Activated CD8-positive, alpha-beta memory T cell treated with anti-CD3 and anti-CD28 coated beads for 4 hours (primary cell): Measurements from ENCODE around the gene DISC1.
"Not testable (repeated sequence)": the region's sequence is repeated elsewhere in the genome, so short reads cannot be mapped to it uniquely, and the experiment has no call there.

Source experiments
- DNase-seq, 2 donors: peaks; one replicate each; pipeline ENCODE4 v3.0.0-alpha.2; 2020; ENCODE audit warnings: low read depth in 2 of 2

The DISC1 gene

DNA sequence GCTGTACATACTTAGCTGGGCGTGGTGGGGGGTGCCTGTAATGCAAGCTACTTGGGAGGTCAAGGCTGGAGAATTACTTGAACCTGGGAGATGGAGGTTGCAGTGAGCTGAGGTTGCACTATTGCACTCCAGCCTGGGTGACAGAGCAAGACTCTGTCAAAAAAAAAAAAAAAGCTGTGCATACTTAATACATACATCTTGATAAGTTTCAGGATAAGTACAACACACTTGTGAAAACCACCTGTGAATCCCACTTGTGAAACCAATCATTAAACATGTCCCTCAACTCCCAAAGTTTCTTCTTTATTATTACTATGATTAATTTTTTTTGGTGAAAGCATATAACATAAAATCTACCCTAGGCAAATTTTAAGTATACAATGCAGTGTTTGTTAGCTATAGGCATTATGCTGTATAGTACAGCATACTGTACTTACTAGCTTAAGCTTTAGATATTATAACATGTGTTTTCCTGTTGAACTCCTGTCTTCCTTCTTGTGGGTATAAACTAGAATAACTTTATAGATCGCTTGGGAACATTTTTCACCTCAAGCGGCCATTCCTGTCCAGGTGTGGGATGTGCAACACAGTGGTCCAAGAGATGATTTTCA, 41.4 kb downstream of the DISC1 start:
- no peak for DNase-seq

DNA sequence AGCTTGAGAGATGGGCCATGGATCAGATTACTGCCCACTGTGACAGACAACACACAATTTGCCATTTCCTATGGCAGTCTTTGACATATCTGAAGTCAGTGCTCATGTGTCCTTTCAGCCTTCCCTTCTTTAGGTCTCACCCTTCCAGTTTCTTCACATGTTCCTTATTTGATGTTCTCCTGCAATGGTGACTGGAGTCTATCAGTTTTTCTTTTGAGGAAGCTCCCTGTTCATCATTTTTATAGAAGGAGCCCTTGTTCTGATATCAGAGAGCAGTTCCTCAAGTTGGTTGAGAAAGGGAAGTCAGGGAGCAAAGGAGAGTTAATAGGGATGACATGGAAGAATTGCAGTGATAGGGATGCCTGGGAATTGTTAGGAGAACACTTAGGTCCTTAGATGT, 42.2 kb downstream of the DISC1 start:
- no peak for DNase-seq

DNA sequence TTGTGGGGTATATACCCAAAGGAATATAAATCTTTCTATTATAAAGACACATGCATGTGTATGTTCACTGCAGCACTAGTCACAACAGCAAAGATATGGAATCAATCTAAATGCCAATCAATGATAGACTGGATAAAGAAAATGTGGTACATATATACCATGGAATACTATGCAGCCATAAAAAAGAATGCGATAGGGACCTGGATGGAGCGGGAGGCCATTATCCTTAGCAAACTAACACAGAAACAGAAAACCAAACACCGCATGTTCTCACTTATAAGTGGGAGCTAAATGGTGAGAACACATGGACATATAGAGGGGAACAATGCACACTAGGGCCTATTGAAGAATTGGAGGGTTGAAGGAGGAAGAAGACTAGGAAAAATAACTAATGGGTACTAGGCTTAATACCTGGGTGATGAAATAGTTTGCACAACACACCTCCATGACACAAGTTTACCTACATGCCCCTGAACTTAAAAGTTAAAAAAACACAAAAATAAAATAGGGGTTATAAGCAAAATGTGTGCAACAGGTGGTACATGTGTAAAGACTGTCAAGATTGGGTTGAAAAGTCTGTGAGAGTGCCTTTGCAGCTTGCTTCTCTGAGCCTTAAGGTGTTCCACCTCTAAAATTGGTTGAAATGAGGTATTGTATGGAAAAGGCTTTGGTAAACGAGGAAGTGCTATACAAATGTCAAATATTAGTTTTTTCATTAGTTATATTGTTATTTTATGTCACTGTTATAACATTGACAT, 43.5 kb downstream of the DISC1 start:
- not testable (repeated sequence) for DNase-seq

DNA sequence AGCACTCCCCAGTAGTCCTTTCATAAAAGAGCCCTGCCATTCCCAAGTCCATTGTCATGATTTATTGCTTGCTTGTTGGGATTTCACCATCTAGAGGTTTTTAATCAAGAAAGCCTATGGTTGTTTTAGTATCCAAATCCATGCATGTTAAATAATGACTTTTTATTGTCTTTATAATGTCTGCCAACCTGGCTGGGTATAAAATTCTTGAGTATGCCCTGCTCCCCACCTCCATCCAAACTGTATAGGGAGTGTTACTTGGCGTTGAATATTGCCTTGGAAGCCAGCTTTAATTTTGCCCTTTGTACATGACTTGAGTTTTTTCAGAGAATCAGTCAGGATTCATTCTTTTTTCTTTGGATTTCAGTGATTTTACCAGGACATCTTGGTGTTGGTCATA, 44.2 kb downstream of the DISC1 start:
- no peak for DNase-seq

DNA sequence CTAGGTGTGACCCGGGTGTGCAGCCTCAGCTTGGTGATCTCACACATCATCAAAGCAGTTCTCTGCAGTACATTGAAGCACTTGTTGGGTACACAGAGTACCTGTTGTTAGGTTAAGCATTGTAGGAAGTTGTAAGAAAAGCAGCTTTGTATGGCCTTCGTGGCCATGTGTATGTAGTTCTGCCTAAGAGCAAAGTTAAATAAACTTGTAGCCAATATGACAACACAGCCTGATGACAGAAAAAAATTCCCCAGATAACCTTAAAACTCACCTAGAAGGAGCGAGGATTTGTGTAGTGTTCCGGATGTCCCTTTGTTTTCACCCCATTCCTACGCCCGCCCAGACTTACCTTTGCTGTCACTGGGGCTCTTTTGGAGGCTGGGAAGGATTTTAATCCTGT, 48.0 kb downstream of the DISC1 start:
- DNase-seq = no peak

DNA sequence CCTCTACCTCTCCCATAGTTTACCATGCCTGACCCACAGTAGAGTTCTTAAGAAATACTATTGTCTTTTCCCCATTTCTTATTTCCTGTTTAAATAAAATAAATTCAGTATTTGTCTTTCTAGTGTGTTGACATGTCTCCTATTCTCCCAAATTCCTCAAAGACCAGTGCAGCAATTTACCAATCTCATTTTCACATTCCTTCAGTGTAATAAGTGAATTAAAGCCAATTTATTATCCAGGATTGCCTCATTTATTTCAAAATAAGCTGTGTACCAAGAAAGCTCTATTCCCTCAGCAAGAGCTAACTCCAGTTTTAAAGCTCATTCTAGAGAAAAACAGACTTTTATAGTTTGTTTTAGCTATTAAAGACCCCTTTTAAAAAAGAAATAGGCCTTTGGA, 49.9 kb downstream of the DISC1 start:
- DNase-seq = no peak

DNA sequence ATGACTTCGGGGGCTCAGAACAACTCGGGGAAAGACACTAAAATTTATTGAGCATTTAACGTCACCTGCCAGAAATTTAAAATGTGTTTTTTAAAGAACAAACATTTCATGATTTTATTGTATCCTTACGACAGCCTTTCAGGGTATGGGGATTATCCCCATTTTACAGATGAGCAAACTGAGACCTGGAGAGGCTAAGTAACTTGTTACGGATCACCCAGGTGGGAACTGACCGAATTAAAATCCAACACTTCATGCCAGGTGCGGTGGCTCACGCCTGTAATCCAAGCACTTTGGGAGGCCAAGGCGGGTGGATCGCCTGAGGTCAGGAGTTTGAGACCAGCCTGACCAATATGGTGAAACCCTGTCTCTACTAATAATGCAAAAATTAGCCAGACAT, 50.9 kb downstream of the DISC1 start:
- DNase-seq = no peak

DNA sequence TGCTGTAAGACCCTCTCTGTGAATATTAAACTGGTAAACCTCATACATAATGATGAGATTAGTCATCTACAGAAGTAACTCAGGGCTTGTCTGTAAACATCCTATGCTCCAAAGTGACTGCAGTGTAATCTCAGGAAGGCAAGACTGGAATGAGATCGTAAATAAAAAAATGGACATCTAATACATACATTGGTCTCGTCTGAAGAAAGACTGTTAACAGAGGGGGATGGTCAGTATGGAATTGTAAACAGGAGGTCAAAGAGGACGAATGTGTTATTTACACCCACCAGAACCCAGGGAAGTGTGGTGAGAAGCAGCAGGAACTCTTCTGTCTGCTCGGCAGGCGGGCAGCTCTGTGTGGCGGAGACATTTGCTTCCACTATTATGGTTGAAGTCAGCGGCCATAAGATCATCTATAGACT, 51.4 kb downstream of the DISC1 start:
- DNase-seq = no peak

DNA sequence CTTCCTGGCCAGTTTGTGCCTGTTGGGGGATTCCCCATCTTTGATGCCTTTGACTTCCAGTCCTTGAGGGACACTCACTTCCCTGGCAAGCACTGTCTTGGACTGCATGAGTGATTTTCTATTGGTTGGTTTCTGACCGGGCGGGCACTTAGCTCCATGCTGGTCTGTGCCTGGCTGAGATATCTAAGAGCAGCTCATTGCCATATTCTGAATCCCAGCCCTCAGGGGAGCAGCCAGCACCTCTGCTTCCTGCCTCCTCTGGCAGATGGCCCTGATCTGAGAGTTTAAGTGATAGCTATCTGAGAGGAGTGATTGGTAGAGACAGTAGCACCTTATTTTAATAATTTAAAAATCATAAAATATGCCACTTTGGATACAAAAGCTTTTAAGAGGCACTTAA, 52.5 kb downstream of the DISC1 start:
- DNase-seq = no peak

DNA sequence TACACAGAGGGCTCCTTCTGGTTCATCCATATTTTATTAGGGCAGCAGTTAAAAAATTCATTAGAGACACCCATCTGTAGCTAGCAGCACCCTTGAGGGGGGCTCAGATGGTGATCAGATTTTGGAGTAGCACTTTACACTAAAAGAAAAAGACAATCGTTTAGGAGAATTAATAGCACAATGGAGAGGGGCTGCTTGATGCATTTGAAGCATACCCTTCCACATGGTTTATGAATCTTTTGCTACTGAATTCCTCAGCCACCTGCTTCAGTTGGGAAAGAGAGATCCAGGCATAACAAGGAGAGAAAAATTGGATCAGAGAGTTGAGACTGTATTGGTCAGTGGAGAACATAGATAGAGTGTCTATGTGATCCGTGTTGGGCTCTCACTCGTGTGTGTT, 54.4 kb downstream of the DISC1 start:
- no peak for DNase-seq

DNA sequence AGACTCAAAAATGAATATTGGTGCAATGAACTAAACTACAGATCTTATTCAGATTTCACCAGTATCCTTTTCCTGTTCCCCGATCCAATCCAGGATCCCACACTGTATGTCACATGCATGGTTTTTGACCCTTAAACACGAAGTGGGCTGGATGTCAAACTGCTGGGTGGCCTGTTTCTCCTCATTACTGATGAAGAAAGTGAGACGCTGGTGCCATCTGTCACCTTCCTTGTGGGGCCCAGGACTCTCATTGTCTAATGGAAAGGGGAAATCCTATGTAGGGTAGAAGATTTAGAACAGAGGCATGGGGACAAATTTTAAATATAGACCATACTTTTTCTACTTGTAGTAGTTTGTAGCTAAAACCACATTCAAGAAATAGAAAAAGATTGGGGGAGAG, 56.2 kb downstream of the DISC1 start:
- no peak for DNase-seq

DNA sequence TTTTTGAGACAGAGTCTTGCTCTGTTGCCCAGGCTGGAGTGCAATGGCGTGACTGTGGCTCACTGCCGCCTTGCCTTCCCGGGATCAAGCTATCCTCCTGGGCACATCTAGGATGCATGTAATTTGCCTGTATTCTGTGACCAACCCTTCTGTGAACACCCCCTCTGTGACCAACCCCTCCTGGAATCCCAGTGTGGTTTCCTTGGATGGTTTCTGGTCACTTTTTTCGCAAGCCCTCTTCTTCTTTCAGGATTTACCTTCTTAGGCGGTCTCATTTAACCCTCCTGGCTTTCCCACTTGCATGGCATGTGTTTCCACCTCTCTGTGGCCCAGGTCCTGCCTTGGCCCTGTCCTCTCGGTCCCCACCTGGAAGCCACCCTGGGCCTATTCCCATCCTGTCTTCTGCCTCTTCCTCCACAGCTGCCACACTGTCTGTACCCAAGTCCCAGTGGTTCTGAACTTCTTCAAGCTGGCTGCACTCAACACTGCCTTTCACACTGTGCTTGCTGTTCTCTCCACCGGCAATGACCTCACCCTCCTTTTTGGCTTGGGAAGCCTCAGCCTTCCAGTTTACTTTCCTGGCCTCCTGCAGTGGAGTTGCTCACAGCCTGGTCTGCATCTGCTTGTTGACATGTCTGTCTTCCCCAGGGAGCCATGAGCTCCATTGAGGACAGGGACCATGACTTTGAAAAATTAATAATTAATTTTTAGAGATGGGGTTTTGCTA, 57.0 kb downstream of the DISC1 start:
- DNase-seq = no peak

DNA sequence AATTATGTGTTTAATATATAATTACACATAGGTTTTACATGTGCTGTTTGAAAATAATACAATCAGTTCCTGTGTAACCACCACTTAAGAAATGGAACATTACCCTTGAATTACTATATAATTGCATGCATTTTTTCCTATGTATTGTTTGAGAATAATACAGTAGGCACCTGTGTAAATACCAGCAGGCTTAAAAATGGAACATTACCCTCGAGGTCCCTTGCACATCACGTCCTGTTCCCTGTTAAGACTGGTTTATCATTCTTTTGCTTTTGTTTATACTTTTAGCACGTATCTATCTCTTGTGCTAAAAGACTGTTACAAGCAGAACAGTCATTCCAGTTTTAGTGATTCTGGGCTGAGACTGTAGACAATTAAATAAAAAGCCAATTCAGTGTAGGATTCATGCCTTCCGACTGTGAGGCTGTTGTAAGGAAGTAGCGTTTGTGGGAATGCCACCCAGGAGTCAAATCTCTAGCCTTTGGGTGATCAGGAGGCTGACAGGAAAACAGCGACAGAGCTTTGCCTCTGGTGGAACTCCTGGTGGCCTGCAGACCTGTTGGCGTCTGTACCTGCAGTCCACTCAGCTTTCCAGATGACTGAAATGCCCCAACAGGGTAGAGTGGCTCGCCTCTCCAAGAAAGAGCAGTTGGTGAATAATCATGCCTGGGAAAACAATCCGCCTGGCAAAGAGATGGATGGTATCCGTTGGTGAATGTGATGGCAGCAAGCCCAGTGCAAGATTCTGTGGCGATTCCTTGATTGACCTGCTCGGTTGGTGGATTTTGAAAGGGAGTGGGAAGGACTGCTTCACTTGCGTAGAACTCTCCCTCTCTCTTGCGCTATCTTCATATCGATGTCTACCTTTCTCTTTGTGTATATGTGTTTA, 58.0 kb downstream of the DISC1 start:
- no peak for DNase-seq

DNA sequence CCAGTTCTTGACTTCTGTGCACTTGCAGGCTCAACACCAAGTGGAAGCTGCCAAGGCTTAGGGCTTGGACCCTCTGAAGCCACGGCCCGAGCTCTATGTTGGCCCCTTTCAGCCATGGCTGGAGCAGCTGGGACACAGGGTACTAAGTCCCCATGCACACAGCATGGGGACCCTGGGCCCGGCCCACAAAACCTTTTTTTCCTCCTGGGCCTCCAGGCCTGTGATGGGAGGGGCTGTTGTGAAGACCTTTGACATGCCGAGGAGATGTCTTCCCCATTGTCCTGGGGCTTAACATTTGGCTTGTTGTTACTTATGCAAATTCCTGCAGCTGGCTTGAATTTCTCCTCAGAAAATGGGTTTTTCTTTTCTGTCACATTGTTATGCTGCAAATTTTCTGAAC, 59.8 kb downstream of the DISC1 start:
- no peak for DNase-seq

DNA sequence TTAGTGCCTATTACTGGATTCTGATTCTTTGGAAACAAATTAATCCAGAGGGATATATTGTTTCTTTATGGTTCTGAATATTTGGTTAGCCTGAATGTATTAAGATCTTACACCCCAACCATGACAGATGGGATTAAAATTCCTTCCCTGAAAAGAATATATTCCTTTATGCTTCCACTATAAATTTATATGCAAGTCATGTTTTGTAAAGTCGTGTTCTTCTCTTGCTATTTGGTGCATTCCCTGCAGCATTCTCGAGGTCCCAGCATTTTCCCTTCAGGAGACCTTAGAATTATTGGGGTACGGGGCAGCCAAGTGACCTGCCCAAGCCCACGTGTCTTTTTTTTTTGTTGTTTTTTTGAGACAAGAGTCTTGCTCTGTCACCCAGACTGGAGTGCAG, 62.4 kb downstream of the DISC1 start:
- DNase-seq = no peak

DNA sequence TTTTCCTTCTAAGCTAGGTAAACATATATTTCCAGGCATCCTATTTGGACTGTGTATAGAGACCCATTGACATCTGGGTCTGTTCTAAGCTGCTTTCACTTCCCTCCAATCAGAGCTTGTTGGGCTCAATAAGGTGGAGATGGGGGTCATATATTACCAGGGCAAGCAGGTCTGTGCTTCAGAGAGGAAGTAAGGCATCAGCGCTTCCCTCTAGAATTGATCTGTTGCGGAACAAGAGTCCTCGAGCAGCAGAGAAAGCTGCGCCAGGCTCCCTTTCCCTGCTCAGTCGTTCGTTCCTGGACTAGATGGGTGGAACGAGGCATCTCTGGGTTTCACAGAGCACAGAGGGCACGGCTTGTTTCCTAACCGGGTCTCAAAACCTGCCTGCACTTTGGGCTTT, 63.5 kb downstream of the DISC1 start:
- no peak for DNase-seq

DNA sequence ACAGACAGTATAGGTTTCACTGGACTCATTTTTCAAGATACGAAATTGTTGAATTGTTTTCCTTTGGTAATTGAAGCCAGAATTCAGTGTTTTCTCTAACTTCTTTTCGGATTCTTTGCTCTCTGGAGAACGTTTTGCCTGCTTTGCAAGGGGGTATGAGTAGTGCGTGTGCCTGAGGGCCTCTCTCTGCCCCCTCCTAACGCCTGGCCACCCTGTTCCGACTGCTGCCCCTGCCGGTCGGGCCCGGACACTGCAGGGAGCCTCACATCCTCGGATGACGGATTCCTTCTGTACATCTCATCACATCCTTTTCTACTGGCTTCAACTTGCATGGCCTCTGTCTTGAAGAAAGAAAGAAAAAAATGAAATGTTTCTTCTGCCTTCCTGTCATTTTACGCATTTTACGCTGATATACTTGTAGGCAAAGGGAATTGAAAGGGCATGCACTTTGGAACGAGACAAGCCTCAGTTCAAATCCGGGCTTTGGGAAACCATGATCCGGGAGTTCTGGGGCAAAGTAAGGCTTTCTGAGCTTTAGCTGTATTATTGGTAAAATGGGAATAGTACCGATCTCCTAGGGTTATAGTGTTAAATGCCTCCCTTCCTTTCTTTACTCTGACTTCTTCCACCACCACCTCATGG, 65.1 kb downstream of the DISC1 start:
- DNase-seq = no peak

DNA sequence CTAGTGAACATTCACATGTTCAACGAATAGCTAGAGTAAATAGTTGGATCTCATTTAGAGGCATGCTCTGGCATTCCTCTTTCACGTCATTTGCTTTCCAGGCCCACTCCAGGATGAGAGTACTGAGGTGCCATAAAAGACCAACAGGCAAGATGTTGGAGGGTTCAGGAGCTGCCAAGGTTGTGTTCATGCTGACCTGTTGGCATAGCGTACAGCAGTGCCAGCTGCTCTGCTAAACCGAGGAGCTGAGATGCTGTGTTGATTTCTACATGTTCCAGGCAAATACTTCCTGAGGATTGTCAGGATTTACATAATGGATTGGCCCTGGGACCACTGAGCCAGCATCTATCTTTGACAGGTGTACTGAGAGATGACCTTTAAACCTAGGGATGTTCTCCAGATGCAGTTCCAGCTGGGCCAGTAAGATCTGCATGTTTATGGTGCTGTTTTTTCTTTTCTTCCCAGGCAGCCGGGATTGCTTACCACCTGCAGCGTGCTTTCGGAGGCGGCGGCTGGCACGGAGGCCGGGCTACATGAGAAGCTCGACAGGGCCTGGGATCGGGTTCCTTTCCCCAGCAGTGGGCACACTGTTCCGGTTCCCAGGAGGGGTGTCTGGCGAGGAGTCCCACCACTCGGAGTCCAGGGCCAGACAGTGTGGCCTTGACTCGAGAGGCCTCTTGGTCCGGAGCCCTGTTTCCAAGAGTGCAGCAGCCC, 66.9 kb downstream of the DISC1 start:
- DNase-seq = no peak

DNA sequence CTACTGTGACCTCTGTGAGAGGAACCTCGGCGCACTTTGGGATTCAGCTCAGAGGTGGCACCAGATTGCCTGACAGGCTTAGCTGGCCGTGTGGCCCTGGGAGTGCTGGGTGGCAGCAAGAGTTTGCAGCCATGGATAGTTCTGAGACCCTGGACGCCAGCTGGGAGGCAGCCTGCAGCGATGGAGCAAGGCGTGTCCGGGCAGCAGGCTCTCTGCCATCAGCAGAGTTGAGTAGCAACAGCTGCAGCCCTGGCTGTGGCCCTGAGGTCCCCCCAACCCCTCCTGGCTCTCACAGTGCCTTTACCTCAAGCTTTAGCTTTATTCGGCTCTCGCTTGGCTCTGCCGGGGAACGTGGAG, 67.5 kb downstream of the DISC1 start:
- no peak for DNase-seq

DNA sequence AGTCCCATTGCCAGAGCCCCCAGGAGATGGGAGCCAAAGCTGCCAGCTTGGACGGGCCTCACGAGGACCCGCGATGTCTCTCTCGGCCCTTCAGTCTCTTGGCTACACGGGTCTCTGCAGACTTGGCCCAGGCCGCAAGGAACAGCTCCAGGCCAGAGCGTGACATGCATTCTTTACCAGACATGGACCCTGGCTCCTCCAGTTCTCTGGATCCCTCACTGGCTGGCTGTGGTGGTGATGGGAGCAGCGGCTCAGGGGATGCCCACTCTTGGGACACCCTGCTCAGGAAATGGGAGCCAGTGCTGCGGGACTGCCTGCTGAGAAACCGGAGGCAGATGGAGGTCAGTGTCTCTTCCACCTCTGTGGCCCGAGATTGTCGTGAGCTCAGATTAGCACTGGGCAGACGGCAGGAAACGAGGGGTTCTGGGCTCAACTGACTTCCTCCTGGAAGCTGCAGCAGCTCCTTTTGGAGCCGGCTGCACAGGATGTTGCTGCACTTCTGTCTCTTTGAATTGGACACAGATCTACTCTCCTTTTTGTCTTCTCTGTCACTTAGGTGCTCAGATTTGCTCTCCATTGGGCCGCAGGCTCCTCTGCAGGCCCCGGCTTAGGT, 68.0 kb downstream of the DISC1 start:
- DNase-seq = no peak
